HG03469 (cell line): ENCODE measurements around the gene KCTD5.
"Not testable (repeated sequence)": the region's sequence is repeated elsewhere in the genome, so short reads cannot be mapped to it uniquely, and the experiment has no call there.

ENCODE experiments used
- ATAC-seq: cut with Tn5 transposase; IDR thresholded peaks from one replicate; pipeline ENCODE4 v1.9.1; 2021; ENCODE audit warnings: mild to moderate bottlenecking, moderate library complexity, moderate number of reproducible peaks; ENCODE audit not compliant: unreplicated experiment

The KCTD5 gene

GRCh38 chr16:2671741-2672140, 10.6 kb upstream of the KCTD5 start:
- ATAC-seq = no peak

- ATAC-seq = peak; percentile 53
Measured at GRCh38 chr16:2673066-2673999, 9.0 kb upstream of the KCTD5 start.

DNA sequence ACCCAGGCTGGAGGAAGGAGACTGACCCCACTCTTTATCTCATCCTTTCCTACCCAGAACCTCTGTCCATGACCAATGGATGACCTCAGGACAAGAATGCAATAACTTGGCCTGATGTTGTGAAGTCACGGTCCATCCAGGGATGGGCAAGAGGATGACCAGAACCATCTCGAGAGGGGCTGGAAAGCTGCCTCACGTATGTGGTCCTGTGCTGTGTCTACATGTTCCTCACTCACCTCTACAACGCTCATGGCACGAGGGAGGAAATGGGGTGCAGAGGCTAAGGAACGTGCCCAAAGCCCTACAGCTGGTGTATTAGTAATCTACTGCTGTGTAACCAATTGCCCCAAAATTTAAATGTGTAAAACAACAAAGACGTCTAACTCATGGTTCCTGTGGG, 7.3 kb upstream of the KCTD5 start:
- ATAC-seq = no peak

GRCh38 chr16:2675714-2676113, 6.6 kb upstream of the KCTD5 start:
- ATAC-seq = no peak

- not testable (repeated sequence) for ATAC-seq
Measured at GRCh38 chr16:2676937-2677336, 5.4 kb upstream of the KCTD5 start.

DNA sequence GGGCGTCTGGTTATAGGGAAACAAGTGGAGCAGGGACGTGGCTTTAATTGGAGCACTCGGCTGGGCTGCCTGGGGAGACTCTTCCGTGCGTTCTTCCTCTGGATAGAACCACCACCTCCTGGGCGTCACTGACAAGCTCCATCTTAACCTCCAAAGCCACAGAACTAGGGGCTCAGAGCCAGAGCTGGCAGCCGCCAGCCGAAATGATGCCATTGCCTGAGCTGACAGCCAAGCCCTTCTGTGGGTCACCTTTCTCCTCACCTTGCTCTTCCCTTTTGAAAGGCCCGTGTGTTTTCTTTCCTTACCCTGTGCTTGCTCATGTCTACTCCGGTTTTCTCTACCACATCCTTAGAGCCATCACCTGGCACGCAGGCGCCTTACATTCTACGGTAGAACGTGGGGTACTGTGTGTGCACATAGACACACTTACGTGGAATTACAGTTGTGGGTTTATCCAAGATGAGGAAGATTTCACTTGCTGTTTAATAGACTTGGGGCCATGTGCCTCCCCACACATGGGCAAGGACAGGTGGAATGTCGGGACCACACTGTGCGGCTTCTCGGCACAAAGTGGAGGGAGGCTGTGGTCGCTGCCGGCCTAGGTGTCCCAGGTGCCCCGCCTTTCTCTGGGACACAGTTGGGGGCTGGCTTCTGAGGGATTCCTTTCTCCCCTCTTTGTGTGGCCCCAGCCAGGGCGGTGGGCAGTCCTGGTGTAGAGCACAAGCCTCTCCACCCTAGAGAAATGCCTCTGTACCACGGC, 3.9 kb upstream of the KCTD5 start:
- not testable (repeated sequence) for ATAC-seq

DNA sequence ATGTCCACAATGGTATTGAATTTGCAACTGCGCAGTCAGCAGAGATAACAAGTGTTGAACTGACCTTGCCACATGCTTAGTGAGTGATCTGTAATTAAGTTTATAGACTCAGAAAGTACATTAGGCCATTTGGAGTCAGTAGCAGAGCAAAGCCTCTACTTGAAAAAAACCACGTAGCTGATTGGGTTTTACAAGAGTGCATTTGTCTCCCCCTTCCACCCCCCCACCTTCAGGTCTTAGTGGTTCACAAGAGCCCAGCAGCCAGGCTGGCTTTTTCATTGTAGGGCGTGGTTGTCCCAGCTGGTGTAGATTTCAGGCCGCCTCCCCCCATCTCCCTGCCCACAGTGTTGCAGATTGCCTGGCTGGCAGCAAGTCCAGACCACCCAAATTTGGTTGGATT, 2.4 kb upstream of the KCTD5 start:
- not testable (repeated sequence) for ATAC-seq

DNA sequence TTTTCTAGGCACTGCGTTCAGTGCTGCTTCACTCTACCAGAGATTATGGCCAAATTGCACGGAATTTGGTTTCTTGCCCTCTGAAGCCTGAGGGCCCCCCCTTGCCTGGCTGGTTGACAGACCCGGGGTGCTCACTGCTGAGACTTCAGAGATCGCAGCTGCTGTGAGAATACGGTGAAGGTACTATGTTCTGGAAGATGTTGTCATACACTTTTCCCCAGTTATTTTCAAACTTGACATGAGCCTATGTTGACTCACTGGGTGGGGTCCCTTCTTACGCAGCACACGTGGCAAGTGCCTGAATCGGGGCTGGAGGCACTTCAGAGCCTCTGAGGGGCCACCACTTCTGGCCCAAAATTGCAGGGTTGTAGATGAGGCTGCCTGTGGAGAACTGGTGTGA, 2.0 kb upstream of the KCTD5 start:
- ATAC-seq = not testable (repeated sequence)

DNA sequence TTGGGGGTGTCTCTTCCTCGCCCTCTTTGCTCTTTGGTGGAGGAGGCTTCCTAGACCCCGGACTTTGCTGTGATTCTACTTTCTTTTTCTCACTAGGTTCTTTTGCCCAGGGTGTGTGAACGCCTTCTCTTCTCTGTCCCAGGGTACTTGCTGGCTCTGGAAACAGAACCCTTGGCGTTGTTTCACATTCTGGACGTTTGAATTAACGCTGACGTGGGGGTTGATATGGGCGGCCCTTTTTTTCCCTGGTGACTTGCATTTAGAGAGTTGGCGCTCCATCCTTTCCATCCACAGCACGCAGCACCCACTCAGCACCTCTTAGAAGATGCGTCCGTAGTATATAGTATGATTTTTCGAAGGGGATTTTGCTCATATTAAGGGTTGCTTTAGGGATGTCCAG, 718 bp downstream of the KCTD5 start:
- not testable (repeated sequence) for ATAC-seq

DNA sequence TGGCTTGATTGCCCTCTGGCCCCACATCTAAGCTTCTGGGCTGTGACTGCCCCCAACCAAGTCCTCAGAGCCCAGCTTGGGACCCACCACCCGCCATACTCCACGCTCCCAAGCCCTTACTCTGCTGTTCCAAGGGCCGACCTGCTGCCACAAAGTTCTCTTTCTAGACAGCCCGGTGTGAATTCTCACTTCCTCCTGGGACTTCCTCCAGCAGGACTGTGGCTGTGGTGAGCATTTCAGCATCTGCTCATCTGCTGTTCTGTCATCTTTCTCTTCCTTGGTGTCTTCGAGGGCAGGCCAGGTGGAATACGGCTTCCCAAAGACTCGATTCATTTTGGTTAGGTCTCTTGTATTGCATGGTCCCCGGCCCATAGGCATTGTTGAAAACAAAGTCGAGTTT, 3.8 kb downstream of the KCTD5 start:
- ATAC-seq = not testable (repeated sequence)

DNA sequence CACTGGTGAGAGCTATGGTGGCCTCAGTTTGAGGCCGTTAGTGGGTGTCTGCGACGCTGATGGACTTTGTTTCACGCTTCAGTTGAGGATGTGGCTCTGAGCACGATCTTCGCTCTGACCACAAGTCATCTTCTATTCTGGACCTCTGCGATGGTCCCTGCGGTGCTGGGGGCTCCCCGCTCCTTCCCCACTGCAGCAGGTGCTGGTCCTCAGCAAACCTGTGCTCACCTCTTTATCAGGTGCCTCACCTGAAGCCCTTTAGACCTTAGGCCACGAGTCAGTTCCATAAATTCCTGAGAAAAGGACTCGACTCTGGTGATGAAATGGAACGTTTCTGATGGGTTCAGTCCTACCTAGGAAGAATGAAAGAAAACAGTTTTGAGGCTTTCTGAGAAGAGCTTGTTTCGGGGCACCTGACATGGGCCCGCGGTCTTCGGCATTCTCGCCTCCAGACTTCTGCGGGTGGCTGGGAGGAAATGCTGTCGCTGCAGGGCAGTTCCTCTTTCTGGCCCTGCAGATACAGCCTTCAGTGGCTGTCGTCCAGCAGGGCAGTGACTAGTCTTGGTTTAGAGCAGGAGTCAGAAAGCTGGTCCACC, 4.7 kb downstream of the KCTD5 start:
- no peak for ATAC-seq

GRCh38 chr16:2687531-2688308, 5.4 kb downstream of the KCTD5 start:
- no peak for ATAC-seq

DNA sequence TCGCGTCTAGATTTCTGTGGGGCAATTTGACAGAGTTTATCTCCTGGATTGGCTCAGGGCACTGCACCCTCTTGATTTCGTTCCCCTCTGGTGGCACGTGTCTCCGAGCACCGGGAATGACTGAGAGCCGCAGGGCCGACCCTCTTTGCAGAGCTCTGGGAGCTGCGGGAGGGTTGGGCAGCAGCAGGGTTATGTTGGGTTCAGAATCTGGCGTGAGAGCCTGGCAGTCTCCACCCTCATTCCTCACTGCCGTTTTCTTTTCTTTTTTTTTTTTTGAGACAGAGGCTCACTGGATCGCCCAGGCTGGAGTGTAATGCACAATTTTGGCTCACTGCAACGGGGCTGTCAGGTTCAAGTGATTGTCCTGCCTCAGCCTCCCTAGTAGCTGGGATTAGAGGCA, 7.1 kb downstream of the KCTD5 start:
- ATAC-seq = not testable (repeated sequence)

DNA sequence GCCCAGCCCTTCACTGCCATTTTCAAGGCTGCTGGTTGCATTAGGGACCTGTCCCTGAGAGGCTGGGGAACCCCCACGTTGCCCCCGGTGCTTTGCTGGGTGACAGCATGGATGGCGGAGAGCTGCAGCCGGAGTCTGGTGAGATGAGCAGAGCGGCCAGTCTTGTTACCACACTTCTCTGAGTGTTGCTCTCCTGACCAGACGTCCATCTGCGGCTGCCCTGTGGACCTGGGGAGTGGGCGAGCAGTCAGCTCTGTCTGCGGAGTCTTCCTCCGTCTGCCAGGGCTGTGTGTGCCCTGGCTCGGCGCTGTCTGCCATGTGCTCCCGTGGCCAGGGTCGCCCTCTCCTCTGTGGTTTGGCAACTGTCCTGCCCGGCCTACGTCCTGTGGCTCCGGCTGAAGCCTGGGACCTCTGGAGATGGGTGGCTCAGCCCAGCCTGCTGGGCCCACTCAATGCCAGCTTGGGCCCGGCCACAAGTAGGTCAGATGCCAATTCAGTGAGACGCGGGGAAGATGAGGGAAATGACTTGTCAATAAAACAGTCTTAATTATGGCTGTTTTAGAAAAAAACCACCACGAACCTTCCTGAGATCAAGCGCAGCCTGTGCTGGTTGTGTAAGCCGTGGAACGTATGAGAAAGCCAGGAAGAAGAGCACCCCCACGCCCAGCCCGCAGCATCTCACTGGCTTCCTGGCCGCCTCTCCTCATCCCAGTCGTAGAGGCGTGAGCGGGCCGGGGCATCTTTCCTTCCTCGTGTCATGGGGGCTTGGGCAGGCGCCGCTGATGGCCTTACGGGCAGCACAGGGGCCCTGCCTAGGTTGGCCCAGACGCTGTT, 7.9 kb downstream of the KCTD5 start:
- ATAC-seq = no peak

DNA sequence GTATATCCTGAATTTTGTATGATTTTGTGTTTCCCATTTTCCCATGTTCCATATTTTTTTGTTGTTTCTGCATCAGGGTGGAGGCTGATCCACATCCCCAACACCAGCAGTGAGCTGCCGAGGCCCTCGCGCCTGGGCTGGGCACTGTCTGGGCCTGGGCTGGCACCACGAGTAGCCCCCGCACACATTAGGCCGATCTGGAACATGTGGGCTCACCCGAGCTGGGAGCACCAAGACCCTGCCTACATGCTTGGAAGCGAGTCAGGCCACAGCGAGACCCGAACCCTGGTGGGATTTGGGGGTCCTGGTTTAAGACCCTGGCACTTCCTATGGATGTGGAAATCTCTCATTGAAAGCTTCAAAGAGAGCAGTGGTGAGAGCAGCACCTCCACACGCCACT, 8.5 kb downstream of the KCTD5 start:
- no peak for ATAC-seq

DNA sequence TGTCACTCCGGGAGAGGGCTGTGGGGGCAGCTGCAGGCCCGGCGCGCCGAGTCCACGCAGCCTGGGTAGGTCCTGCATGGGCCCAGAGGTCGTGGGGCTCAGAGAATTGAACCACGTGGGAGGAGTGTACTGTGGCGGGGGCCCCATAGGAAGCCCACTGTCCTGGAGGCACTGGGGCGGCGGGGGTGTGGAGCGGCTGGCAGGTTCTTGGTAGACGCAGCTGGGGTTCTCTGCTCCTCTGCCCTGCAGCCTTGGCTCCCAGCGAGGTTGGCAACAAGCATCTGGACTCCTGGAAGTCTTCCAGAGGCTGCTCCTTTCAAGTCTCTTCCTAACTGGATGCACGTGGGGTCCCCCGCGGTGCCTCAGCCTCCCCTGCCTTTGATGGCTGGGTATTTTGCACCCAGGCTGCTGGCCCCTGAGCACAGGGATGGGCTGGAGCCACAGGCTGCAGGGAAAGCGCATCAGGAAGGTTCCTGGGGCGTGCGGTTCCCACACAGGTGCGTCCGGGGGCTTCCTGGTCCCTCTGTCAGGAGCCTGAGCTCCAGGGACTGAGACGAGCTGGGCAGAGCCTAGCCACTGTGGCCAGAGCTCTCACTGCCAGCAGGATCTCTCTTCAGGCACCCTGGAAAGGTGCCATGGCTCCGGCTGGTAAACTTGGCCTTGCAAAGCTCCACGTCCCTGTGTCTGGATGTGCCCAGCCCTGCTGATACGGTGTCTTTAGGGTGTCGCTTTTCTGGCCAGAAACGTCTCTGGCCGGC, 9.3 kb downstream of the KCTD5 start:
- no peak for ATAC-seq

DNA sequence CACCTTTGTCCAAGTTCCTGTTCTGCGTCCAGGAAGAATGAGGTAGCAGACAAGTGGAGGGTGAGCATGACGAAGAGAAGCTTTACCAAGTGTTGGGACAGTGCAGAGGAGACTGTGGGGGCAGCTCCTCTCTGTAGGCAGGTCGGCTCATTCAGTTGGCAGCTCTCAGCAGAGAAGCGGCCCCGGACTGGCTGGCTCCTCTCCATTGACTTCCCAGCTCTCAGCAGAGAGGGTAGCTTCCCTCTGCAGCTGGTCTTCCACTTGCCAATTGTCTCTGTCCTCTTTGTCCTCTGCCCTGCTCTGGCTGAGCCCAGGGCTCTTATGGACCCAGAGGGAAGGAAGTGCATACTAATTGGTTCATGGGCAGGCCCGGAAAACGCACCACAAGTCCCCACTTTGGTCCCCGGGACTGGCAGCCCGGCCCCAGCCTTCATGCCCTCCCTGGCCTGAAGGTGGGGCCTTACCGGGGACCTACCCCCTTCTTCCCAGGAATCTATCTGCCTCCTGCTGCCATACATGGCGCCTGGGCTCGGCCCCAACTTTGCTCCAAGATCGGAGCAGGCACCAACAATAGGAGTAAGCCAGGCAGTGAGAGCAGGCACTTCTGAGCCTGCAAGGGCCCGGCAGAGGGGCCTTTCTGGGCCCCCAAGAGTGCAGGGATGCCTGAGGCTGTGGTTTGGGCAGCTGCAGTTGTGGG, 10.1 kb downstream of the KCTD5 start:
- no peak for ATAC-seq

DNA sequence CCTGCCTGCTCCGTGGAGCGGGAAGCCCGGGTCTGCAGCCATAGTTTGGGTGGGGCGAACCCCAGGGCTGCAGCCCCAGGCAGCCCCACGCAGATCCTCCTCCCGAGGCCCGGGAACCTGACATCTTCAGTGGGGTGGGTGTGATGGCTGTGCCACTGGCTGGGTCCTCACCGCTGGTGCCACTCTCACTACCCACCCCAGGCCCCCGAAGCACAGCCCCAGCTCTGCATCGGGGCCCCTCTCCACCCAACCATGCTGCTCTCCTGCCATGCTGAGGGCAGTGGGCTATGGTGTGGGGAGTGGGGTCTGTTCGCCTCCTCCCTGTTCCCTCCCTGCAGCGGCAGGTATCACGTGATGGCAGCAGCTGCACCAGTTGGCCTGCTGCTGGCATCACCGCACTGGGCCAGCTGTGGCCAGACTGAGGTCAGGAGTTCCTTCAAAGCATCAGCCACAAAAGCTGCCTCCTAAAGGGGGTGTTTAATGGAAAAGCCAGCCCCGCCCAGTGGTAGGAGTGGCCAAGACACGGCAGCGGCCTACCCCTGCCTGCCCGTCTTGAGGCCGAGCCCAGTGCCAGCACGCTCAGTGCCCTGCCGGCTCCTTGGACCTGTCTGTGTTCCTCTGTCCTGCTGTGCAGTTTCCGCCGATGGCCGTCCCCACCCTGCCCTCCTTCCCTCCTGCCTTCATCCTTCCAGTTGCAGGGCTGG, 10.8 kb downstream of the KCTD5 start:
- ATAC-seq = no peak
